Astrocyte (in vitro differentiated cells and primary cell): Measurements from ENCODE around the gene STK11IP. TPM values are rescaled to one million over a fixed set of nuclear protein-coding genes. Genes with fewer than 3 reads are reported as not detected.

Source experiments
- DNase-seq: peaks from one replicate; pipeline ENCODE4 v3.0.0-alpha.2; 2010; ENCODE audit warnings: low read depth
- FAIRE-seq: peaks from 2 replicates; lab custom pipeline; 2011; peaks lifted over from hg19 to GRCh38; lab: Jason Lieb, UNC
- H2AFZ ChIP-seq: 2 replicates; pipeline ENCODE4 v1.6.0; 2012; ENCODE audit warnings: low read depth, low read length, inconsistent platforms
- H3K27ac ChIP-seq: 2 replicates; pipeline ENCODE4 v1.5.1; 2011; ENCODE audit warnings: low read depth, low read length, inconsistent platforms
- H3K27me3 ChIP-seq: 2 replicates; pipeline ENCODE4 v1.6.0; 2011; ENCODE audit warnings: low read length, inconsistent platforms; ENCODE audit not compliant: insufficient read depth
- H3K36me3 ChIP-seq: 2 replicates; pipeline ENCODE4 v1.5.1; 2011; ENCODE audit warnings: low read length, inconsistent platforms; ENCODE audit not compliant: insufficient read depth
- H3K4me1 ChIP-seq: 2 replicates; pipeline ENCODE4 v1.5.1; 2011; ENCODE audit warnings: low read length, inconsistent platforms; ENCODE audit not compliant: insufficient read depth
- H3K4me2 ChIP-seq: 2 replicates; pipeline ENCODE4 v1.6.0; 2012; ENCODE audit warnings: low read length, inconsistent platforms
- H3K4me3 ChIP-seq: 2 replicates; pipeline ENCODE4 v1.5.1; 2011; ENCODE audit warnings: low read depth, mild to moderate bottlenecking, low read length, inconsistent platforms; ENCODE audit not compliant: insufficient read depth
- H3K79me2 ChIP-seq: 2 replicates; pipeline ENCODE4 v1.6.0; 2012; ENCODE audit warnings: mild to moderate bottlenecking, low read length, inconsistent platforms; ENCODE audit not compliant: insufficient read depth
- H3K9ac ChIP-seq: 2 replicates; pipeline ENCODE4 v1.6.0; 2012; ENCODE audit warnings: mild to moderate bottlenecking, low read length, inconsistent platforms
- H3K9me3 ChIP-seq: 2 replicates; pipeline ENCODE4 v1.5.1; 2012; ENCODE audit warnings: low read depth, mild to moderate bottlenecking, low read length, inconsistent platforms; ENCODE audit not compliant: insufficient read depth
- H4K20me1 ChIP-seq: 2 replicates; pipeline ENCODE4 v1.6.0; 2012; ENCODE audit warnings: low read length, inconsistent platforms; ENCODE audit not compliant: insufficient read depth
- H3K27ac Mint-ChIP-seq: one replicate; pipeline ENCODE4 v1.8.0; 2021; ENCODE audit warnings: mild to moderate bottlenecking, mixed read lengths; ENCODE audit not compliant: unreplicated experiment
- H3K27me3 Mint-ChIP-seq: one replicate; pipeline ENCODE4 v1.8.0; 2021; ENCODE audit warnings: low read depth, mixed read lengths; ENCODE audit not compliant: unreplicated experiment
- H3K36me3 Mint-ChIP-seq: one replicate; pipeline ENCODE4 v1.8.0; 2021; ENCODE audit warnings: low read depth, mixed read lengths; ENCODE audit not compliant: unreplicated experiment
- H3K4me1 Mint-ChIP-seq: one replicate; pipeline ENCODE4 v1.8.0; 2021; ENCODE audit warnings: low read depth, mixed read lengths; ENCODE audit not compliant: unreplicated experiment
- H3K4me3 Mint-ChIP-seq: one replicate; pipeline ENCODE4 v1.8.0; 2021; ENCODE audit warnings: mild to moderate bottlenecking, moderate library complexity, mixed read lengths; ENCODE audit not compliant: unreplicated experiment
- H3K9me3 Mint-ChIP-seq: one replicate; pipeline ENCODE4 v1.8.0; 2021; ENCODE audit warnings: mild to moderate bottlenecking, mixed read lengths; ENCODE audit not compliant: unreplicated experiment
- CTCF ChIP-seq: IDR thresholded peaks from 2 replicates; pipeline ENCODE4 v1.5.1; 2011; ENCODE audit warnings: low read depth, mild to moderate bottlenecking, inconsistent platforms, low read length, moderate library complexity; ENCODE audit not compliant: insufficient read depth
- EZH2 ChIP-seq: IDR thresholded peaks from 2 replicates; pipeline ENCODE4 v1.6.1; 2012; ENCODE audit warnings: mild to moderate bottlenecking, low read length, inconsistent platforms; ENCODE audit not compliant: insufficient read depth
- total RNA-seq: library from RNA; stranded (reverse); gene quantifications from 2 replicates; pipeline ENCODE4 v1.2.1, GENCODE V29; 2021

Gene STK11IP
- total RNA-seq, 1 donor from 2014 or later, result 24.9 TPM

DNA sequence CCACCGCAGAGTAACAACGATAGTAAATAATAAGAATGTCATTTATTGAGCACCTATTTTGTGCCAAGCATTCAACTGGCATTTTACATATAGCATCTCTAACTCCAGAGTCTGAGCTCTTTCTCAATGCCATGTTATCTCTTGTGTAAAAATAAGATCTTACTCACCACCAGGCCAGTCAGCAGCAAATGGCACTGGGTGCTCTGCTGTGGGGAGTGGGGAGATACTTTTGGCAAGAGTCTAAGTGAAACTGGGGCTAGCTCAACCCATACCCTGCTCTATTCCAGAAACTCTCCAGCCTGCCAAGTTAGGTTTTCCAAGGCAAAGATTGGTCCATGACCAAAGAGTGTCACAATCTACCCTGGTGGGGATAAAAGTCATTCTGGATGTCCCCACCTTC is 24.8 kb downstream of the STK11IP start:
- Histone ChIP-seq H3K27me3 (peaks cover 4% of the 10 kb centered on the region), H3K9ac (no peak overlapping the region), H3K79me2 (no peaks in the 10 kb centered on the region), H3K4me3 (no peak overlapping the region), H3K4me1 (no peaks in the 10 kb centered on the region), H3K27ac (no peak overlapping the region), H3K9me3 (no peaks in the 10 kb centered on the region), H3K36me3 (no peaks in the 10 kb centered on the region), H4K20me1 (no peaks in the 10 kb centered on the region), H3K4me2 (no peak overlapping the region), H2AFZ (no peak overlapping the region)
- Mint-ChIP-seq H3K27ac (no peak overlapping the region), H3K36me3 (no peaks in the 10 kb centered on the region), H3K9me3 (no peaks in the 10 kb centered on the region), H3K27me3 (peaks cover 37% of the 10 kb centered on the region), H3K4me3 (no peak overlapping the region), H3K4me1 (no peaks in the 10 kb centered on the region)
- FAIRE-seq (no peak), DNase-seq (no peak)
- TF ChIP-seq CTCF (no peak), EZH2 (no peak)

- H4K20me1 ChIP-seq, result no peaks in the 10 kb centered on the region
- H3K4me3 Mint-ChIP-seq, result no peak overlapping the region
- DNase-seq (no peak), FAIRE-seq (no peak)
- H3K9me3 Mint-ChIP-seq, result no peaks in the 10 kb centered on the region
- no peaks in the 10 kb centered on the region for H3K4me1 Mint-ChIP-seq
- H3K9me3 ChIP-seq, result no peaks in the 10 kb centered on the region
- H3K4me1 ChIP-seq, result no peaks in the 10 kb centered on the region
- no peak overlapping the region for H3K27ac Mint-ChIP-seq
- no peak overlapping the region for H3K4me3 ChIP-seq
- H3K27ac ChIP-seq, result no peak overlapping the region
- TF ChIP-seq EZH2, result no peak
- no peak for TF ChIP-seq CTCF
- H3K27me3 ChIP-seq, result peaks cover 4% of the 10 kb centered on the region
- H3K36me3 Mint-ChIP-seq, result no peaks in the 10 kb centered on the region
- peaks cover 8% of the 10 kb centered on the region for H3K79me2 ChIP-seq
- H3K36me3 ChIP-seq, result no peaks in the 10 kb centered on the region
- peaks cover 37% of the 10 kb centered on the region for H3K27me3 Mint-ChIP-seq
- H2AFZ ChIP-seq, result no peak overlapping the region
- H3K4me2 ChIP-seq, result no peak overlapping the region
- H3K9ac ChIP-seq, result no peak overlapping the region
These were observed 26.9 kb downstream of the STK11IP start for GRCh38 chr2:219624565-219624964.

DNA sequence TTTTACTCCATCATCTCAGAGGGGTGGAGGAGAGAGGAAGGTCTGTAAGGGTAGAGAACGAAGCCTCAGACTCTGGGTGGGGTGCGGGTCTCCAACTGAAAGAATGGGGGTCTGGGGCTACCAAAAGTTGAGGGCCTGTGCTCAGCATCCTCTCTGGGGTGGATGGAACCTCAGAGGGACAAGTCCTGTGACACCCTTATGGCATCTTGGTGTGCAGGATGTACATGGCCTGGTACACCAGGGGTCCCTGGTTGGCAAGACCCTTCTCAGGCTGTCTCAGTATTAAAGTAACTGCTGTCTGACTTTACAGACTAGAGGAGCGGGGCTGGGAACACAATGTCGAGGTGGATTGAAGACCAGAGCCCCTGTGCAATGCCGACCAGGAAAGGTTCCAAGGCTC is 27.5 kb downstream of the STK11IP start:
- Mint-ChIP-seq H3K4me1 (no peaks in the 10 kb centered on the region), H3K36me3 (no peaks in the 10 kb centered on the region), H3K27me3 (peaks cover 37% of the 10 kb centered on the region), H3K27ac (no peak overlapping the region), H3K4me3 (no peak overlapping the region), H3K9me3 (no peaks in the 10 kb centered on the region)
- FAIRE-seq, result no peak
- Histone ChIP-seq H3K9ac (no peak overlapping the region), H3K27me3 (peaks cover 4% of the 10 kb centered on the region), H3K27ac (no peak overlapping the region), H4K20me1 (no peaks in the 10 kb centered on the region), H3K79me2 (peaks cover 8% of the 10 kb centered on the region), H3K36me3 (no peaks in the 10 kb centered on the region), H3K9me3 (no peaks in the 10 kb centered on the region), H3K4me2 (no peak overlapping the region), H3K4me3 (no peak overlapping the region), H3K4me1 (no peaks in the 10 kb centered on the region), H2AFZ (no peak overlapping the region)
- TF ChIP-seq CTCF (no peak), EZH2 (no peak)
- DNase-seq, result no peak
